PC-3 (cell line): ENCODE results near the gene OR13J1.

Experiments
- CTCF ChIP-seq: fragments of 300-600 bp; sonication (generic); conservative IDR thresholded peaks from 2 replicates; pipeline ENCODE4 v1.5.1; 2017; ENCODE audit warnings: antibody characterized with exemption, low read depth, mild to moderate bottlenecking, low read length
- EZH2 ChIP-seq: fragments of 300-600 bp; sonication (generic); IDR thresholded peaks from one replicate; pipeline ENCODE4 v1.6.1; 2017; ENCODE audit warnings: antibody characterized with exemption, mild to moderate bottlenecking, low read length; ENCODE audit not compliant: unreplicated experiment

GRCh38 chr9:35832814-35833213, 37.4 kb downstream of the OR13J1 start:
- TF ChIP-seq CTCF (no peak), EZH2 (no peak)
